Measurements from ENCODE around the gene HIC1. TPM values are rescaled to one million over a fixed set of nuclear protein-coding genes. Genes with fewer than 3 reads are reported as not detected.

HIC1 gene
- total and polyA plus RNA-seq, 2 experiments from 2014 or later = 0.17 to 0.26 TPM

DNA sequence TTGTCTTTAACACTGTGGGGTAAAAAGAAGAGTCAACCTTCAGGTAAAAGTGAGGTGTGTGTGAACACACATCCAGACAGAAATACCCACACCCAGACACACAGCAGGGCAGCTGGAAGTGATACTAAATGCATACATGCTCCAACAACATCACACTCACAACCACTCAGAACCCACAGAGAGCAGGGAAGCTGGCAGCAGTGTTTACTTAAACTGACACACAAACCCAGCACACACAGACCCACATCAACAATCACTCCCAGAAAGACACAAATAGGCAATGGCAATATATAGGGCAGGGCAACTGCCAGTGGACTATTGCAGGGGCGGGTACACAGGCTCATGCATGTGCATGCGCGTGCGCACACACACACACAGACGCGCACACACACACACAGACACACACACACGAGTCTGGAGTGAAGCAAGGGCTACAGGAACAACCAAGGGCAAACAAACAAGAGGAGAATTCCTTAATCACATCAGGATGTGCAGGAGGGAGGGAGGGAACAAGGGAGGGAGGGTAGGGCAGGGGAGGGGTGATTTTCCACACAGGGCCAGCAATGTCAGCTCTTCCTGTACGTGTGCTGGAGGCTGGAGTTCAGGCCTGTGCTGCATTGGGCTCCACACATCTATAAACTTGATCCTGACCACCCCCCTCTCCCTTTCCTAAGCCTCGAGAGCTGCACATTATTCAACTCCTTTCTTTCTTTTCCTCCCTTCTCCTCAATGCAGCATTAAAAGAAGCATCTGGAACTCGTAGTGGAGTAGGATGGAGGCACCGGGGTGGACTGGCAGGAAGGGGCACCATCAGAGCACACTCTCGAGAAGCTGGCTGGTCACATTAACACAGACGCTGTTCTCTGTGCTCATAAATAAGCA lies 30.1 kb downstream of the HIC1 start (continued):
- TF ChIP-seq, protein P1, sequence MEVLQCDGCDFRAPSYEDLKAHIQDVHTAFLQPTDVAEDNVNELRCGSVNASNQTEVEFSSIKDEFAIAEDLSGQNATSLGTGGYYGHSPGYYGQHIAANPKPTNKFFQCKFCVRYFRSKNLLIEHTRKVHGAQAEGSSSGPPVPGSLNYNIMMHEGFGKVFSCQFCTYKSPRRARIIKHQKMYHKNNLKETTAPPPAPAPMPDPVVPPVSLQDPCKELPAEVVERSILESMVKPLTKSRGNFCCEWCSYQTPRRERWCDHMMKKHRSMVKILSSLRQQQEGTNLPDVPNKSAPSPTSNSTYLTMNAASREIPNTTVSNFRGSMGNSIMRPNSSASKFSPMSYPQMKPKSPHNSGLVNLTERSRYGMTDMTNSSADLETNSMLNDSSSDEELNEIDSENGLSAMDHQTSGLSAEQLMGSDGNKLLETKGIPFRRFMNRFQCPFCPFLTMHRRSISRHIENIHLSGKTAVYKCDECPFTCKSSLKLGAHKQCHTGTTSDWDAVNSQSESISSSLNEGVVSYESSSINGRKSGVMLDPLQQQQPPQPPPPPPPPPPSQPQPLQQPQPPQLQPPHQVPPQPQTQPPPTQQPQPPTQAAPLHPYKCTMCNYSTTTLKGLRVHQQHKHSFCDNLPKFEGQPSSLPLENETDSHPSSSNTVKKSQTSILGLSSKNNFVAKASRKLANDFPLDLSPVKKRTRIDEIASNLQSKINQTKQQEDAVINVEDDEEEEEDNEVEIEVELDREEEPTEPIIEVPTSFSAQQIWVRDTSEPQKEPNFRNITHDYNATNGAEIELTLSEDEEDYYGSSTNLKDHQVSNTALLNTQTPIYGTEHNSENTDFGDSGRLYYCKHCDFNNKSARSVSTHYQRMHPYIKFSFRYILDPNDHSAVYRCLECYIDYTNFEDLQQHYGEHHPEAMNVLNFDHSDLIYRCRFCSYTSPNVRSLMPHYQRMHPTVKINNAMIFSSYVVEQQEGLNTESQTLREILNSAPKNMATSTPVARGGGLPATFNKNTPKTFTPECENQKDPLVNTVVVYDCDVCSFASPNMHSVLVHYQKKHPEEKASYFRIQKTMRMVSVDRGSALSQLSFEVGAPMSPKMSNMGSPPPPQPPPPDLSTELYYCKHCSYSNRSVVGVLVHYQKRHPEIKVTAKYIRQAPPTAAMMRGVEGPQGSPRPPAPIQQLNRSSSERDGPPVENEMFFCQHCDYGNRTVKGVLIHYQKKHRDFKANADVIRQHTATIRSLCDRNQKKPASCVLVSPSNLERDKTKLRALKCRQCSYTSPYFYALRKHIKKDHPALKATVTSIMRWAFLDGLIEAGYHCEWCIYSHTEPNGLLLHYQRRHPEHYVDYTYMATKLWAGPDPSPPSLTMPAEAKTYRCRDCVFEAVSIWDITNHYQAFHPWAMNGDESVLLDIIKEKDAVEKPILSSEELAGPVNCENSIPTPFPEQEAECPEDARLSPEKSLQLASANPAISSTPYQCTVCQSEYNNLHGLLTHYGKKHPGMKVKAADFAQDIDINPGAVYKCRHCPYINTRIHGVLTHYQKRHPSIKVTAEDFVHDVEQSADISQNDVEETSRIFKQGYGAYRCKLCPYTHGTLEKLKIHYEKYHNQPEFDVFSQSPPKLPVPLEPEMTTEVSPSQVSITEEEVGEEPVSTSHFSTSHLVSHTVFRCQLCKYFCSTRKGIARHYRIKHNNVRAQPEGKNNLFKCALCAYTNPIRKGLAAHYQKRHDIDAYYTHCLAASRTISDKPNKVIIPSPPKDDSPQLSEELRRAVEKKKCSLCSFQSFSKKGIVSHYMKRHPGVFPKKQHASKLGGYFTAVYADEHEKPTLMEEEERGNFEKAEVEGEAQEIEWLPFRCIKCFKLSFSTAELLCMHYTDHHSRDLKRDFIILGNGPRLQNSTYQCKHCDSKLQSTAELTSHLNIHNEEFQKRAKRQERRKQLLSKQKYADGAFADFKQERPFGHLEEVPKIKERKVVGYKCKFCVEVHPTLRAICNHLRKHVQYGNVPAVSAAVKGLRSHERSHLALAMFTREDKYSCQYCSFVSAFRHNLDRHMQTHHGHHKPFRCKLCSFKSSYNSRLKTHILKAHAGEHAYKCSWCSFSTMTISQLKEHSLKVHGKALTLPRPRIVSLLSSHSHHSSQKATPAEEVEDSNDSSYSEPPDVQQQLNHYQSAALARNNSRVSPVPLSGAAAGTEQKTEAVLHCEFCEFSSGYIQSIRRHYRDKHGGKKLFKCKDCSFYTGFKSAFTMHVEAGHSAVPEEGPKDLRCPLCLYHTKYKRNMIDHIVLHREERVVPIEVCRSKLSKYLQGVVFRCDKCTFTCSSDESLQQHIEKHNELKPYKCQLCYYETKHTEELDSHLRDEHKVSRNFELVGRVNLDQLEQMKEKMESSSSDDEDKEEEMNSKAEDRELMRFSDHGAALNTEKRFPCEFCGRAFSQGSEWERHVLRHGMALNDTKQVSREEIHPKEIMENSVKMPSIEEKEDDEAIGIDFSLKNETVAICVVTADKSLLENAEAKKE (CRISPR knock-in tag; IDR thresholded peaks at IDR 0.05) = no peak
- TF ChIP-seq, protein P2, sequence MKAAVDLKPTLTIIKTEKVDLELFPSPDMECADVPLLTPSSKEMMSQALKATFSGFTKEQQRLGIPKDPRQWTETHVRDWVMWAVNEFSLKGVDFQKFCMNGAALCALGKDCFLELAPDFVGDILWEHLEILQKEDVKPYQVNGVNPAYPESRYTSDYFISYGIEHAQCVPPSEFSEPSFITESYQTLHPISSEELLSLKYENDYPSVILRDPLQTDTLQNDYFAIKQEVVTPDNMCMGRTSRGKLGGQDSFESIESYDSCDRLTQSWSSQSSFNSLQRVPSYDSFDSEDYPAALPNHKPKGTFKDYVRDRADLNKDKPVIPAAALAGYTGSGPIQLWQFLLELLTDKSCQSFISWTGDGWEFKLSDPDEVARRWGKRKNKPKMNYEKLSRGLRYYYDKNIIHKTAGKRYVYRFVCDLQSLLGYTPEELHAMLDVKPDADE (IDR thresholded peaks at IDR 0.05) = no peak

DNA sequence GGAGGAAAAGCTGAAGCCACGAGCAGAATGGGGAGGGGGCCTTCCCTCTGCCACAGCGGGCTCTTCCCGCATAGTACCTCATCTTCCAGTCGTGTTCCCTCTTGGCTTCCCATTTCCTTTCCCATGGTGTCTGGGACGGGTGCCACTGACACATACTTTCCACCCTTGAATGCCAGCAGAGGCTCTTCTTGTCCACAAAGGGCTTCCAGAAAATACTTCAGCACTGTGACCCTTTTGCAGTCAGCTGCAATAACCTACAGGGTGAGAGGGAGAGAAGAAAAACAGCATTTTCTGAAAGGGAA lies 30.7 kb downstream of the HIC1 start:
- H3K27me3 Mint-ChIP-seq (ENCODE audit: insufficient read depth, low read depth, poor library complexity) = peaks cover 6% of the 10 kb centered on the region
- H3K4me1 Mint-ChIP-seq = peaks cover 31% of the 10 kb centered on the region
- Histone ChIP-seq H3K4me1 (ENCODE audit: insufficient read depth) (peaks cover 12% of the 10 kb centered on the region), H3K9me2 (ENCODE audit: insufficient read depth) (no peaks in the 10 kb centered on the region), H3K27ac (ENCODE audit: low read depth) (no peak overlapping the region), H2AFZ (no peak overlapping the region), H3F3A (replicated peaks; ENCODE audit: low read depth) (no peaks in the 10 kb centered on the region), H3K36me3 (ENCODE audit: insufficient read depth) (no peaks in the 10 kb centered on the region), H3K79me2 (replicated peaks; ENCODE audit: insufficient read depth) (no peaks in the 10 kb centered on the region), H4K20me1 (replicated peaks; ENCODE audit: insufficient read depth) (no peaks in the 10 kb centered on the region), H3K4me2 (no peak overlapping the region), H3K27me3 (ENCODE audit: insufficient read depth) (no peaks in the 10 kb centered on the region), H3K4me3 (no peak overlapping the region)
- no peaks in the 10 kb centered on the region; the same call in 2 of the 3 replicates for H3K36me3 Mint-ChIP-seq (ENCODE audit: low read depth)
- H3K9me3 Mint-ChIP-seq = no peaks in the 10 kb centered on the region
- no peak for DNase-seq (ENCODE audit: low spot score)
- no peak overlapping the region for H3K4me3 Mint-ChIP-seq
- no peak for ATAC-seq
- no peak overlapping the region for H3K27ac Mint-ChIP-seq
- TF ChIP-seq STAT1 (IDR thresholded peaks at IDR 0.05; ENCODE audit: unreplicated experiment) = no peak
- TF ChIP-seq, protein P3, sequence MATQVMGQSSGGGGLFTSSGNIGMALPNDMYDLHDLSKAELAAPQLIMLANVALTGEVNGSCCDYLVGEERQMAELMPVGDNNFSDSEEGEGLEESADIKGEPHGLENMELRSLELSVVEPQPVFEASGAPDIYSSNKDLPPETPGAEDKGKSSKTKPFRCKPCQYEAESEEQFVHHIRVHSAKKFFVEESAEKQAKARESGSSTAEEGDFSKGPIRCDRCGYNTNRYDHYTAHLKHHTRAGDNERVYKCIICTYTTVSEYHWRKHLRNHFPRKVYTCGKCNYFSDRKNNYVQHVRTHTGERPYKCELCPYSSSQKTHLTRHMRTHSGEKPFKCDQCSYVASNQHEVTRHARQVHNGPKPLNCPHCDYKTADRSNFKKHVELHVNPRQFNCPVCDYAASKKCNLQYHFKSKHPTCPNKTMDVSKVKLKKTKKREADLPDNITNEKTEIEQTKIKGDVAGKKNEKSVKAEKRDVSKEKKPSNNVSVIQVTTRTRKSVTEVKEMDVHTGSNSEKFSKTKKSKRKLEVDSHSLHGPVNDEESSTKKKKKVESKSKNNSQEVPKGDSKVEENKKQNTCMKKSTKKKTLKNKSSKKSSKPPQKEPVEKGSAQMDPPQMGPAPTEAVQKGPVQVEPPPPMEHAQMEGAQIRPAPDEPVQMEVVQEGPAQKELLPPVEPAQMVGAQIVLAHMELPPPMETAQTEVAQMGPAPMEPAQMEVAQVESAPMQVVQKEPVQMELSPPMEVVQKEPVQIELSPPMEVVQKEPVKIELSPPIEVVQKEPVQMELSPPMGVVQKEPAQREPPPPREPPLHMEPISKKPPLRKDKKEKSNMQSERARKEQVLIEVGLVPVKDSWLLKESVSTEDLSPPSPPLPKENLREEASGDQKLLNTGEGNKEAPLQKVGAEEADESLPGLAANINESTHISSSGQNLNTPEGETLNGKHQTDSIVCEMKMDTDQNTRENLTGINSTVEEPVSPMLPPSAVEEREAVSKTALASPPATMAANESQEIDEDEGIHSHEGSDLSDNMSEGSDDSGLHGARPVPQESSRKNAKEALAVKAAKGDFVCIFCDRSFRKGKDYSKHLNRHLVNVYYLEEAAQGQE (IDR thresholded peaks at IDR 0.05; ENCODE audit: unreplicated experiment) = no peak

Measured in GM23338 (cell line).